HG02798 (cell line): ENCODE measurements around the gene PROB1.
"Not testable (repeated sequence)": the region's sequence is repeated elsewhere in the genome, so short reads cannot be mapped to it uniquely, and the experiment has no call there.

Experiments used
- ATAC-seq: cut with Tn5 transposase; IDR thresholded peaks from one replicate; pipeline ENCODE4 v1.9.1; 2021; ENCODE audit warnings: mild to moderate bottlenecking; ENCODE audit not compliant: unreplicated experiment, poor library complexity

PROB1 gene, protein sequence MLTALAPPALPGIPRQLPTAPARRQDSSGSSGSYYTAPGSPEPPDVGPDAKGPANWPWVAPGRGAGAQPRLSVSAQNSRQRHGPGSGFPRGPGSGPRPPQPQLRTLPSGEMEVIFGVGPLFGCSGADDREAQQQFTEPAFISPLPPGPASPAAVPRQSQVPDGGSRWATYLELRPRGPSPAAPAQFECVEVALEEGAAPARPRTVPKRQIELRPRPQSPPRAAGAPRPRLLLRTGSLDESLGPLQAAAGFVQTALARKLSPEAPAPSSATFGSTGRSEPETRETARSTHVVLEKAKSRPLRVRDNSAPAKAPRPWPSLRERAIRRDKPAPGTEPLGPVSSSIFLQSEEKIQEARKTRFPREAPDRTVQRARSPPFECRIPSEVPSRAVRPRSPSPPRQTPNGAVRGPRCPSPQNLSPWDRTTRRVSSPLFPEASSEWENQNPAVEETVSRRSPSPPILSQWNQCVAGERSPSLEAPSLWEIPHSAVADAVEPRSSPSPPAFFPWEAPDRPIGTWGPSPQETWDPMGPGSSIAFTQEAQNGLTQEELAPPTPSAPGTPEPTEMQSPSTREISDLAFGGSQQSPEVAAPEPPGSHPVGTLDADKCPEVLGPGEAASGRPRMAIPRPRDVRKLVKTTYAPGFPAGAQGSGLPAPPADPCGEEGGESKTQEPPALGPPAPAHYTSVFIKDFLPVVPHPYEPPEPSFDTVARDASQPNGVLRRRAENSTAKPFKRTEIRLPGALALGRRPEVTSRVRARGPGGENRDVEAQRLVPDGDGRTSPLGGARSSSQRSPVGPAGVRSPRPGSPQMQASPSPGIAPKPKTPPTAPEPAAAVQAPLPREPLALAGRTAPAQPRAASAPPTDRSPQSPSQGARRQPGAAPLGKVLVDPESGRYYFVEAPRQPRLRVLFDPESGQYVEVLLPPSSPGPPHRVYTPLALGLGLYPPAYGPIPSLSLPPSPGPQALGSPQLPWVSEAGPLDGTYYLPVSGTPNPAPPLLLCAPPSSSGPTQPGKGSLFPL

DNA sequence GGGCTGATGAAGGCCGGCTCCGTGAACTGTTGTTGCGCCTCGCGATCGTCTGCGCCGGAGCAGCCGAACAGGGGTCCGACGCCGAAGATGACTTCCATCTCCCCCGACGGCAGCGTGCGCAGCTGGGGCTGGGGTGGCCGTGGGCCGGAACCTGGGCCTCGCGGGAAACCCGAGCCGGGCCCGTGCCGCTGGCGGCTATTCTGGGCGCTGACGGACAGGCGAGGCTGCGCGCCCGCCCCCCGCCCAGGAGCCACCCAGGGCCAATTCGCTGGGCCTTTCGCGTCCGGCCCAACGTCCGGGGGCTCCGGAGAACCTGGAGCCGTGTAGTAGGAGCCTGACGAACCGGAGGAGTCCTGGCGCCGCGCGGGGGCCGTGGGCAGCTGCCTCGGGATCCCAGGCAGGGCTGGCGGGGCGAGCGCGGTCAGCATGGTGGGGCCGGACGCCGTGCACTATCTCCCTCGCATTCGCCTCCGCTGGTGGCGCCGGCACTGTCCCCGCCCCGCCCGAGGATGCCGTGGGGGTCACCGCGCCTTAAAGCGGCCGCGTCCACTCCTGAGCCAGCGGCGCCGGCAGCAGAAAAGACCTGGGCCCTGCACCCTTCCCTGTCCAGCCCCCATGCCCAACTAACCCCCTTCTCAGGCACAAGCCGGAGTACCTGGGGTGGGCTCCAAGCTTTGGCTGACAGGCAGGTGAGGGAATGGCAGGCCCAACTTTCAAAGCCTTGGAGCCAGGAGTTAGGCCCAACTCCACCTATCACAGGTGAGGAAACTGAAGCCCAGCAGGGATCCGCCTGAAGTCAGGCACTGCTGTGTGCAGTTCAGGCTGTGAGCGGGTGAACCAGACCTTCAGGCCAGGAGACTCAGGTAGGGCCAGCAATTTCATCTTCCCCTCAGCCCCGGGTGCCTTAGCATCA lies at the start of gene PROB1:
PROB1 (minus strand) TSS at position 451 of the 913 bp plus-strand sequence; CDS start at position 428, 23 bp downstream.
- no peak for ATAC-seq

DNA sequence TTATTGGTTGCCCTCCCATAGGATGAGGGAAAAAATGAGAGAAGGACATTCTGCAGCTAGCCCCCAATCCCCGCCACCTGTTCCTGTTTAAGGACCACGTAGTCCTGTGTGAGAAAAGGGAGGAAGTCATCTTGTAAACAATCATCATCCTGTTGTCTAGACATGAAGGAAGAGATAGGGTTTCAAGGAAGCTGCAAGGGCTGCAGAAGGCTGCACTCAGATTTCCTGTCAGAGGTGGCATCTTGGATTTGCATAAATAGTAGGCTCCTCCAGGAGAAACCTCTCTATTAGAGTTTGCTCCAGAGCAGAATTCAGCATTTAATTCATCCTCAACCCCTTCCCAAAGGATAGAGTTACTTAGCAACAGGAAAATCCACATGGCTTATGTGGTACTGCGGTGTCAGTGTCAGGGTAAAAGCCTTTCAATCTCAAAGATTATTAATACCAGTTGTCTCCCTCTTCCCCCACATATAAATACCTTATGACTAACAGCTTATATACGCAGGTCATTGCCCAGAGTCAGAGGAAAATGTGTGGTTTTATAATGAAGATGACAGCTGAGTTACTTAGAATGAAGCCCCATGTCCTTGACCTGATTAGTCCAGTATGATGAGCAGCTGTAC lies 49.0 kb upstream of the PROB1 start:
- no peak for ATAC-seq

DNA sequence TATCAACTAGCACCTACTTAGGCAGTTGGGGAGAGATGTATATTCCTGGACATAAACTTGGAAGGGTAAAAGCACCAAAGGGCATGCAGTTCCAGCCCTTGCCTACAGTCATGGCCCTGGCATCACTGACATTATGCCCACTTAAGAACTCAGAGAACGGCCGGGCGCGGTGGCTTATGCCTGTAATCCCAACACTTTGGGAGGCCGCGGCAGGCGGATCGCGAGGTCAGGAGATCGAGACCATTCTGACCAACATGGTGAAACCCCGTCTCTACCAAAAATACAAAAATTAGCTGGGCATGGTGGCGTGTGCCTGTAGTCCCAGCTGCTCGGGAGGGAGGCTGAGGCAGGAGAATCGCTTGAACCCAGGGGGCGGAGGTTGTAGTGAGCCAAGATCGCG lies 45.5 kb upstream of the PROB1 start:
- not testable (repeated sequence) for ATAC-seq

GRCh38 chr5:139439013-139439903 lies 44.4 kb upstream of the PROB1 start, which contains the start of gene DNAJC18:
Gene DNAJC18, minus strand, starts transcription at chr5:139439525. Its CDS starts 80 bp downstream, at chr5:139439445.
- ATAC-seq: peak; percentile 93

- ATAC-seq: no peak
Measured at GRCh38 chr5:139438707-139439012, 43.8 kb upstream of the PROB1 start.

GRCh38 chr5:139435676-139436075 lies 40.8 kb upstream of the PROB1 start:
- ATAC-seq: no peak

DNA sequence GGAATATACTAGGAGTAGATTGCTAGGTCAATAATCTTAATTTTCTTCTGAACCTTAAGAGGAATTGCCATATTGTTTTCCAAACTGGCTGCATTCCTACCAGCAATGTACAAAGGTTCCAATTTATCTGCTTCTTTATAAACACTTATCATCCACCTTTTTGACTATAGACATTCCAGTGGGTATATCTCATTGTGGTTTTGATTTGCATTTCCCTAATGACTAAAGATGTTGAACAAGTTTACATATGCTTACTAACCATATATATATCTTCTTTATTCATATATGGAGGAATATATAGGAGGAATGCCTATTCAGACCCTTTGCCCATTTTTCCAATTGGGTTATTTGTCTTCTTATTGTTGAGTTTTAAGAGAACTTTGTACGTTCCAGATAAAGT lies 36.8 kb upstream of the PROB1 start:
- no peak for ATAC-seq

GRCh38 chr5:139430015-139430414 lies 35.1 kb upstream of the PROB1 start:
- ATAC-seq: no peak

DNA sequence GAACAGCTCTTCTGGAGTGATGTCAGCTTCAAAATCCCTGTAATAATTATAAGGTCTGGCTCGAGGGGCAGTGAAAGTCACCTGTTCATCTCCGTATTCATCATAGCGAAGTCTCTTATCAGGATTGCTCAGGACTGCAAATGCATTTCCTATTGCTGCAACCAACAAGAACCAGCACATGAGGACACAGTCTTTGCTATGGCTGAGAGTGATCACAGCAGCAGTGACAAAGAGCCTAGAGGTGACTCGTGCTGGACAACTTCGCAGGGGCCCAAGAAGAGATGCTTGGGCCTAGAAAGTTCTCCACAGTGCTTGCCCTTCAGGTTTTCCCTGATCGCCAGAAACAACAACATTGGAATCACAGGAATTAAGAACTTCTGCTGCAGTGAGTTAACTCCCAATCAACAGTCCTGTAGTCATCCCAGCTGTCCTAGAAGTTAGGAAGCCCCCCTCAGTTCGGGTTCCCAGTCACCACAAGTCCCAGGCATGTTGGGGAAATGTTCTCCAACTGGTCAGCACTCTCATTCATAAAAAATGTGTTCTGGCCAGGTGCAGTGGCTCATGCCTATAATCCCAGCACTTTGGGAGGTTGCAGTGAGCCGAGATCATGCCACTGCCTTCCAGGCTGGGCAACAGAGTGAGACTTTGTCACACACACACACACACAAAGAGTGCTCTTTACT lies 31.4 kb upstream of the PROB1 start:
- ATAC-seq: no peak

GRCh38 chr5:139425497-139425896 lies 30.6 kb upstream of the PROB1 start:
- ATAC-seq: no peak

DNA sequence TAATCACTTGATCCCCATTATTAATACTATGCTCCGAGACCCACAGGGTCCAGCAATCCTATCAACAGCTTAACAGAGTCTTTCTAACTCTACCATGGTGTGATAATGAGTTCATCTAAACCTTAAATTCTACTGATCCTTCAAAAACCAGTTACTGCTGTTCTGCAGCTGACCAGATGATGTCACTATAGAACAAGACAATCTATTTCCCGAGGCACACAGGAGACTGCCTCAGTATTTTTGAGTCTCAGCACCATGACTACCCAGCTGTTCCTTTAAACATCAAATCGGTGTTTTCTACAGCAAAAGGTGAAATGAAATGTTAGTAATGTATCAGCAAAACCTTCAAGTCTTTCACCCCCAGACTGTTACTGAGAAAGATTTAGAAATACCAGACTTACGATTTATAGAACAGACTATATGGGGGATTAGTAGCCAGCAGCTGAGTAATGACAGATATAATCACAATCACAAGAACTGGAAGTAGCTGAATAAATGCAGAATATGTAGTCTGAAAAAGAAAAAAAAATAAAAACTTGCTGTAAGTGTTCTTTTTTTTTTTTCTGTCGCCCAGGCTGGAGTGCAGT lies 27.5 kb upstream of the PROB1 start:
- ATAC-seq: peak; percentile 68

DNA sequence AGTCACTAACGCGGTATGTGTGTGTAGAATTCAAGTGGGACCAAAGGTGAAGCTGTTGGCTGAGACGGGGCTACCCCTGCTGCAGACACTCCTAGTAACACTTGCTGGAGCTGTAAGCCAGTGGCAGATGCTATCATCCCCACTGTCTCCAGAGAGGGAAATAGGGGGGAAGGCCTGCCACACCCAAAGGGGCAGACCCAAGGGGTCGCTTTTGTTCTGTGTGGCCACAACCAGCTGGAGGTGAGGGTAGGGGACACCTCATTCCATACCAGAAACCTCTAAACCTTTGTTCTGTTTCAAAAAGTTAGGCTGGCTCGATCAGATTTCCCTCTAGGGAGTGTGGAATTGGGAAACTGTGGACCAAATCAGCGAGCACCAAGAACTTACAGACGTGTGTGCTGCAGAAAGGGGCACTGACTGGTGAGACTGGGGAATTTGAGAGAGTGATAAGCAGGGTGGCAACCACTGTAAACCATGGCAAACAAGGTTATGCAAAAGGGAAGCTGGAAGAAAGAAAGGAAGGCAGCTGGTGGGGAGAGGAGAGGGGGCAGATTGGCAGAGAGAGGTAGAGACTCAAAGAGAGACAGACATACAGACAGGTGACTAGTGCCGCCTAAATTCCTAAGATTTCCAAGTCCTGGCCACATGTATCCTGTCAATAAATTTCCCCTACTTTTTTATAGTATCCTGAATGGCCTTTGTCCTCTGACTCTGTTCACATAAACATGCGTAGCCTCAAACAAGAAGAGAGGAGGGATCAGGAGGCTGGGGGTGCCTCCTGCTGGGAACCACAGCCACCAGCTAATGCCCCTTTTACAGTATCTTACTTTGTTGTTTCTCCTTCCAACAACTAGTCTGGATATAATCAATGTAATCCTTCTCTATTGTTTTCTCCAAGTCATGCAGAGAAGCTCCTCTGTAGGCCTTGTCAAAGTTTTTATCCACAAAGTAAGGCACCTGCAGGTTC lies 24.6 kb upstream of the PROB1 start:
- no peak for ATAC-seq

- no peak for ATAC-seq
Measured at GRCh38 chr5:139418793-139419192, 23.9 kb upstream of the PROB1 start.

- no peak for ATAC-seq
Measured at GRCh38 chr5:139417214-139417613, 22.3 kb upstream of the PROB1 start.

- no peak for ATAC-seq
Measured at GRCh38 chr5:139416651-139417050, 21.7 kb upstream of the PROB1 start.

DNA sequence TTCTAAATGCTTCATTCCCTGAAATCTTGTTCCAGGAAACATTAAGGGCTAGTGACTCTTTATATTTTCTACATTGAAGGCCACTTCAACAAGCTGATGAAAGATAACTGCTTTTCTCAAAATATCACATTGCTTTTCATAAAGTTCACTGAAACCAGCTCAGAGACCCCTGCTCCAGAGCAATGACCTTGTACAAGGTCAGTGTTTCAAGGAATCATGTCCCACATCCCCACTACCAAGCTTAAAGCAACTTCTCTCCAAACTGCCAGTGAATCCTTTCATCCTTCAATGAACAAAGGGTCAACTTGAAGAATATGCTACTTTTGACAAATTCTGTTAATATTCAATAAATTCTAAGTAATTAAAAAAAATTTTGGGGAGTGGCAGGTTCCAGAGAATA lies 21.0 kb upstream of the PROB1 start:
- no peak for ATAC-seq
